NCI-H748 (cell line): Measurements from ENCODE around the gene TTC29.
"Not testable (repeated sequence)": the region's sequence is repeated elsewhere in the genome, so short reads cannot be mapped to it uniquely, and the experiment has no call there.

Experiments used
- DNase-seq: peaks from one replicate; lab custom pipeline; 2025; ENCODE audit not compliant: unreplicated experiment; lab: John Stamatoyannopoulos, UW

Gene TTC29

DNA sequence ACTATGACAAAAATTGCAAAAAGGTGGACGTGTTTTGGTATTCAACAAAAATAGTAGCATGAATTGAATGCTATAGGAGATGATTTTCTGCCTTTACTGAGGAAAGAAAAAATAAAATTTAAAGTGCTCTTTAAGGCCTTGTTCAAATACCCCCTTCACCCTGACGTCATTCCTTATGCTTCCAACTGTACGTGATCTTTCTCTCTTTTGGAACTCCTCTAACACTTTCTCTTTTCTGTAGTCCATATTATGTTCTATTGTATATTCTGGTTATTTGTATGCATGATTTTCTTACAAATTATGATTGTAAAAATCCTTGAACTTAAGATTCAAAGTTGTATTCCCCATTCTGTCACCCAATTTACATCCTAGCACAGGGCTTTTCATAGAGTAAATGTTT is 206.5 kb downstream of the TTC29 start:
- DNase-seq = no peak

DNA sequence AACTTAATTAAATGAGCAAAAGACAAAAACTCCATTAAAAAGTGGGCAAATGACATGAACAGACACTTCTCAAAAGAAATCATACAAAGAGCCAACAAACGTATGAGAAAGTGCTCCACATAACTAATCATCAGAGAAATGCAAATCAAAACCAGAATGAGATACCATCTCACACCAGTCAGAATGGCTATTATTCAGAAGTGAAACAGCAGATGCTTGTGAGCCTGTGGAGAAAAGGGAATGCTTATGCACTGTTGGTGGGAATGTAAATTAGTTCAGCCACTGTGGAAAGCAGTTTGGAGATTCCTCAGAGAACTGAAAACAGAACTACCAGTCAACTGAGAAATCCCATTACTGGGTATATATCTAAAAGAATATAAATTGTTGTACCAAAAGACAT is 222.1 kb downstream of the TTC29 start:
- DNase-seq = not testable (repeated sequence)

DNA sequence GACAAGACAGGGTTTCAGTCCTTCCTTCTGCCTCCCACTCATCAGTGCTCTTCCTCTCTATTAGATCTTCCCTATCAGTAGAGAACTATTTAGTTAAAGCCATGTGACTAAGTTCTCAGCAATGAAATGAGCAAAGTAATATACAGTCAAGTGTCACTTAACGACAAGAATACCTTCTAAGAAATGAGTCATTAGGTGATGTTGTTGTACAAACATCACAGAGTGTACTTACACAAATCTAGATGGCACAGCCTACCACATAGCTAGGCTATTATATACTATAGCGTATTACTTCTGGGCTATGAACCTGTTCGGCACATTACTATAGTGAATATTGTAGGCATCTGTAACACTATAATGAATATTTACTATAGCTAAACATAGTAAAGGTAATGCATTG is 235.7 kb downstream of the TTC29 start:
- DNase-seq = no peak

DNA sequence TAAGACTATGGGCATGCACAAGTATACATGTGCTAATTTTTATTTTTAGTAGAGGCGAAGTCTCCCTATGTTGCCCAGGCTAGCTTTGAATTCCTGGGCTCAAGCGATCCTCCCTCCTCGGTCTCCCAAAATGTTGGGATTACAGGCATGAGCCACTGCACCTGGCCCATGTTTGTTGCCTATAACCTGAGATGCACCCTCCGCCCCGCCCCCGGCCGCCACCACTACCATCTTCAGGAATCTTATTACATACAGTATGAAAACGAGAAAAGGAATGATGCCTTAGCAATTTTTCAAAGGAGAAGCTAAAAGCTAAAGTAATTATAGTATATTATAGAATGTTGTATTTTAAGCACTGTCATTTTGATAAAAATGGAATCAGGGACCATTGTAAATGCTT is 245.8 kb downstream of the TTC29 start:
- DNase-seq = no peak

DNA sequence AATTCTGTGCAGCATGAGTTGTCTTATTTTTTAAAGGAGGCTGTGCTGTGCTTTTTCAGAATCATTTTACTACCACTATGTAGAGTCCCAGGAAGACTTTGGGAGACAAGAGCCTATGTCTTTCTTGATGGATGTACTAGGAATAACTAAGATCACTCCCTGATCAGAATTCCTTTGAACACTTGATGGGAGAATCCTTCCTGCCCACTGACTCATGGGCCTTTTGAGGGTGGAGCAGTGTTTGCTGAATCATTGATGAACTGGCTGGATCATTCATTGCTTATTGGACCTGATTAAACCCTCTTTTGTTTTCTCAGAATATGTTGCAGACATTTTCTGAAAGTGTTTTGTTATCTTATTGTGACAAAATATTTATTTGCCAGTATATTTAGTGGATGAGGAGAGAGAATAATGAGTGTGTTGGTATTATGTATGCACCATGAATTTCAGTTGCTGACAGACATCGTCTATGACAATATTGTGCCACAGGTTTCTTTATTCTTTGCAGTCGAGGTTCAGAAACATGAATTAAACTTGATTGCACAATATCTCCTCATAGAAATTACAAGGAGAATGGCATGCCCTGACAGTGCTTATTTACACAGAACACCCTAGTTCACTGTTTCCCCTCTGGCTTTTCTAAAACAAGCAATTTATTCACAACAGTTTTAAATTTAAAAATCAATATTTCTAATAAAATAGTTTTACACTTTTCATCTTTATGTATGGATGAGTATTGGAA is 270.7 kb downstream of the TTC29 start:
- no peak for DNase-seq

DNA sequence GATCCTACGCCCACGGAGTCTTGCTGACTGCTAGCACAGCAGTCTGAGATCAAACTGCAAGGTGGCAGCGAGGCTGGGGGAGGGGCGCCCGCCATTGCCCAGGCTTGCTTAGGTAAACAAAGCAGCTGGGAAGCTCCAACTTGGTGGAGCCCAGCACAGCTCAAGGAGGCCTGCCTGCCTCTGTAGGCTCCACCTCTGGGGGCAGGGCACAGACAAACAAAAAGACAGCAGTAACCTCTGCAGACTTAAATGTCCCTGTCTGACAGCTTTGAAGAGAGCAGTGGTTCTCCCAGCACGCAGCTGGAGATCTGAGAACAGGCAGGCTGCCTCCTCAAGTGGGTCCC is 281.7 kb downstream of the TTC29 start:
- DNase-seq = peak; percentile 27

DNA sequence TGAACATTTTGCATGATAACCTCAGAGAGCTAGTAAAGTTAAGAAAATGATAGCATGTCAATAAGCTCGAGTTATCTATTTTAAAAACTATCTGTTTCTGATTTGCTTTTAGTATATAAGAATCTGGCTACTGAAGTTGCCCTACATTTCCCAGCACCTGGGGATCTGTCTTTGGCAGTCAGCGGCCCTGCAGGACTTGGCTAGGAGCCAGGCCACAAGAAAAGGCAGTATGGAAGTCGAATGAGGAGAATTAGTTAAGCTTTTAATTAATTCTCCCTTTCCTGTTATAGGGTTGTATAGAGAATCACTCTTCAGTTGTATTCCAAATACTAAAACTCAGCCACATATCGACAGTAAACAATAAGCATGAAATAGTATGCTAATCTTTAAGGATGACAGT is 284.3 kb downstream of the TTC29 start:
- no peak for DNase-seq
